H1 (cell line): ENCODE data around the gene ERH. TPM values are rescaled to one million over a fixed set of nuclear protein-coding genes. Genes with fewer than 3 reads are reported as not detected.

Source experiments
- CTCF ChIA-PET: fragments of 300-600 bp; sonication (Branson Sonifier 250); formaldehyde crosslinking; loops from one replicate; lab custom pipeline; 2021; ENCODE audit not compliant: partially characterized antibody; lab: Charles Lee
- POLR2A ChIA-PET: fragments of 300-600 bp; sonication (Branson Sonifier 250); formaldehyde crosslinking; loops from one replicate; lab custom pipeline; 2021; ENCODE audit warnings: inconsistent platforms; ENCODE audit not compliant: partially characterized antibody; lab: Charles Lee
- DNase-seq, 2 experiments: peaks; one replicate each; pipeline versions ENCODE4 v3.0.0 to v3.0.0-alpha.2; 2010 to 2022; ENCODE audit warnings: low spot score in 2 of 2, low read depth in 1 of 2, mixed read lengths in 1 of 2
- FAIRE-seq: peaks from 2 replicates; lab custom pipeline; 2011; peaks lifted over from hg19 to GRCh38; lab: Jason Lieb, UNC
- H2AFZ ChIP-seq: 2 replicates; pipeline ENCODE4 v1.8.1; 2012; ENCODE audit warnings: low read length, inconsistent platforms
- H2AK5ac ChIP-seq: 2 replicates; pipeline ENCODE4 v1.6.1; 2013; ENCODE audit warnings: low read depth, low read length
- H2BK120ac ChIP-seq: replicated peaks from 2 replicates; pipeline ENCODE3; 2013; ENCODE audit warnings: low read depth, low read length, inconsistent platforms
- H2BK12ac ChIP-seq: 2 replicates; pipeline ENCODE4 v1.6.1; 2013; ENCODE audit warnings: low read depth, low read length
- H2BK15ac ChIP-seq: 2 replicates; pipeline ENCODE4 v1.6.1; 2013; ENCODE audit warnings: low read length
- H2BK20ac ChIP-seq: 2 replicates; pipeline ENCODE4 v1.6.1; 2013; ENCODE audit warnings: low read length
- H2BK5ac ChIP-seq: 2 replicates; pipeline ENCODE4 v1.6.1; 2013; ENCODE audit warnings: low read depth, low read length
- H3K14ac ChIP-seq: 2 replicates; pipeline ENCODE4 v1.6.1; 2013; ENCODE audit warnings: inconsistent platforms; ENCODE audit not compliant: insufficient read length
- H3K18ac ChIP-seq: 2 replicates; pipeline ENCODE4 v1.6.1; 2013; ENCODE audit warnings: low read length; ENCODE audit errors: extremely low read depth
- H3K23ac ChIP-seq: 2 replicates; pipeline ENCODE4 v1.6.1; 2013; ENCODE audit warnings: inconsistent platforms; ENCODE audit not compliant: insufficient read length
- H3K23me2 ChIP-seq: 2 replicates; pipeline ENCODE4 v1.6.1; 2013; ENCODE audit warnings: low read depth, low read length
- H3K27ac ChIP-seq: 2 replicates; pipeline ENCODE4 v1.6.1; 2011; ENCODE audit warnings: low read depth, low read length, inconsistent platforms
- H3K27me3 ChIP-seq, 4 experiments: replicated peaks in 1 of 4; 1 replicate in 1 of 4; 2 replicates in 3 of 4; pipeline versions ENCODE4 v1.6.1 to v1.8.1; 2011 to 2013; ENCODE audit warnings: low read length in 3 of 4, mild to moderate bottlenecking in 3 of 4, inconsistent platforms in 2 of 4, mixed read lengths in 2 of 4, moderate library complexity in 1 of 4; ENCODE audit not compliant: control insufficient read depth in 3 of 4, insufficient read depth in 3 of 4; ENCODE audit errors: extremely low read depth in 1 of 4
- H3K36me3 ChIP-seq, 4 experiments: 2 replicates each; pipeline versions ENCODE4 v1.6.1 to v1.8.1; 2011 to 2013; ENCODE audit warnings: mild to moderate bottlenecking in 4 of 4, low read length in 3 of 4, moderate library complexity in 2 of 4, control low read depth in 1 of 4, inconsistent platforms in 1 of 4; ENCODE audit not compliant: insufficient read depth in 4 of 4, control insufficient read depth in 2 of 4
- H3K4ac ChIP-seq: replicated peaks from 2 replicates; pipeline ENCODE3; 2013; ENCODE audit warnings: low read length, low read depth, mixed read lengths, inconsistent platforms; ENCODE audit not compliant: insufficient read length
- H3K4me1 ChIP-seq, 4 experiments: replicated peaks in 1 of 4; 1 replicate in 1 of 4; 2 replicates in 3 of 4; pipeline versions ENCODE4 v1.6.1 to v1.8.1; 2011 to 2013; ENCODE audit warnings: low read length in 3 of 4, inconsistent platforms in 2 of 4, mixed read lengths in 1 of 4; ENCODE audit not compliant: insufficient read depth in 4 of 4, control insufficient read depth in 3 of 4
- H3K4me2 ChIP-seq, 2 experiments: 2 replicates each; pipeline versions ENCODE4 v1.6.1 to v1.8.1; 2011 to 2013; ENCODE audit warnings: low read depth in 2 of 2, low read length in 2 of 2, control low read depth in 1 of 2, inconsistent platforms in 1 of 2, mild to moderate bottlenecking in 1 of 2; ENCODE audit not compliant: insufficient read depth in 1 of 2
- H3K4me3 ChIP-seq, 4 experiments: fragments of 200-600, 300-600 bp in 1 of 4; sonication (generic), shearing (Covaris generic), sonication (Bioruptor Twin) in 1 of 4; 2 replicates each; pipeline versions ENCODE4 v1.5.1 to v1.8.1; 2011 to 2016; ENCODE audit warnings: low read length in 4 of 4, low read depth in 3 of 4, control low read depth in 2 of 4, inconsistent platforms in 2 of 4, mild to moderate bottlenecking in 2 of 4, mixed read lengths in 1 of 4, moderate library complexity in 1 of 4; ENCODE audit not compliant: insufficient read depth in 2 of 4; ENCODE audit errors: extremely low read depth in 1 of 4
- H3K56ac ChIP-seq: replicated peaks from 2 replicates; pipeline ENCODE3; 2013; ENCODE audit warnings: low read depth, mild to moderate bottlenecking, mixed read lengths, low read length, inconsistent platforms; ENCODE audit not compliant: insufficient read length
- H3K79me1 ChIP-seq: 2 replicates; pipeline ENCODE4 v1.6.1; 2013; ENCODE audit warnings: low read depth, low read length, control low read depth
- H3K79me2 ChIP-seq, 2 experiments: 2 replicates each; pipeline versions ENCODE4 v1.6.1 to v1.8.1; 2012 to 2013; ENCODE audit warnings: low read length in 2 of 2, mild to moderate bottlenecking in 2 of 2, inconsistent platforms in 1 of 2; ENCODE audit not compliant: insufficient read depth in 2 of 2, control insufficient read depth in 1 of 2
- H3K9ac ChIP-seq, 4 experiments: replicated peaks in 1 of 4; 1 replicate in 1 of 4; 2 replicates in 3 of 4; pipeline versions ENCODE4 v1.6.1 to v1.8.1; 2011 to 2013; ENCODE audit warnings: low read depth in 3 of 4, low read length in 3 of 4, control low read depth in 2 of 4, mild to moderate bottlenecking in 2 of 4, moderate library complexity in 2 of 4, inconsistent platforms in 1 of 4; ENCODE audit errors: extremely low read depth in 1 of 4
- H3K9me3 ChIP-seq, 2 experiments: 2 replicates each; pipeline versions ENCODE4 v1.6.1 to v1.8.1; 2012 to 2013; ENCODE audit warnings: mild to moderate bottlenecking in 2 of 2, moderate library complexity in 2 of 2, control low read depth in 1 of 2, inconsistent platforms in 1 of 2, low read depth in 1 of 2, low read length in 1 of 2, mixed read lengths in 1 of 2; ENCODE audit not compliant: insufficient read depth in 2 of 2
- H4K20me1 ChIP-seq, 2 experiments: replicated peaks in 1 of 2; 2 replicates each; pipeline versions ENCODE3 to v1.8.1; 2011 to 2013; ENCODE audit warnings: inconsistent platforms in 2 of 2, low read length in 2 of 2, mild to moderate bottlenecking in 1 of 2; ENCODE audit not compliant: insufficient read depth in 2 of 2, control insufficient read depth in 1 of 2
- H4K5ac ChIP-seq: 2 replicates; pipeline ENCODE4 v1.6.1; 2013; ENCODE audit warnings: low read length, low read depth, mixed read lengths, inconsistent platforms; ENCODE audit not compliant: insufficient read length
- H4K8ac ChIP-seq: 2 replicates; pipeline ENCODE4 v1.8.0; 2013; ENCODE audit warnings: mild to moderate bottlenecking, moderate library complexity, low read length, inconsistent platforms; ENCODE audit not compliant: insufficient read depth; ENCODE audit errors: extremely low read depth
- H4K91ac ChIP-seq: replicated peaks from 2 replicates; pipeline ENCODE3; 2013; ENCODE audit warnings: low read length, mixed read lengths, inconsistent platforms; ENCODE audit not compliant: insufficient read length
- ATF3 ChIP-seq: IDR thresholded peaks from 2 replicates; pipeline ENCODE4 v1.6.1; 2011; ENCODE audit warnings: low read depth, mild to moderate bottlenecking, low read length; ENCODE audit not compliant: insufficient read depth
- BACH1 ChIP-seq: IDR thresholded peaks from 2 replicates; pipeline ENCODE4 v1.6.1; 2012; ENCODE audit warnings: low read length, improper control_type of control experiment
- BRCA1 ChIP-seq: IDR thresholded peaks from 2 replicates; pipeline ENCODE4 v1.6.1; 2012; ENCODE audit warnings: low read depth, low read length, improper control_type of control experiment
- CEBPB ChIP-seq: IDR thresholded peaks from 2 replicates; pipeline ENCODE4 v1.6.1; 2012; ENCODE audit warnings: low read depth, low read length
- CREB1 ChIP-seq: IDR thresholded peaks from 2 replicates; pipeline ENCODE4 v1.6.1; 2012; ENCODE audit warnings: inconsistent platforms
- EGR1 ChIP-seq: IDR thresholded peaks from 2 replicates; pipeline ENCODE4 v1.6.1; 2011; ENCODE audit warnings: low read depth, low read length, borderline replicate concordance
- JUND ChIP-seq: IDR thresholded peaks from 2 replicates; pipeline ENCODE4 v1.6.1; 2011; ENCODE audit warnings: mild to moderate bottlenecking, improper control_type of control experiment, low read length
- MAFK ChIP-seq: IDR thresholded peaks from 2 replicates; pipeline ENCODE4 v1.6.1; 2012; ENCODE audit warnings: low read depth, mild to moderate bottlenecking, improper control_type of control experiment, low read length
- NANOG ChIP-seq: IDR thresholded peaks from 2 replicates; pipeline ENCODE4 v1.6.1; 2011; ENCODE audit warnings: low read length, low read depth, mild to moderate bottlenecking, inconsistent platforms; ENCODE audit not compliant: insufficient read depth, poor library complexity, severe bottlenecking
- SIRT6 ChIP-seq: IDR thresholded peaks from one replicate; pipeline ENCODE4 v1.7.1; 2012; ENCODE audit warnings: low read length, inconsistent platforms
- SRF ChIP-seq: IDR thresholded peaks from 2 replicates; pipeline ENCODE4 v1.6.1; 2011; ENCODE audit warnings: mild to moderate bottlenecking, low read depth, low read length, moderate library complexity
- TAF1 ChIP-seq: IDR thresholded peaks from 2 replicates; pipeline ENCODE4 v1.6.1; 2011; ENCODE audit warnings: mild to moderate bottlenecking, low read depth, low read length
- TAF7 ChIP-seq: optimal IDR thresholded peaks from 2 replicates; pipeline ENCODE3; 2011; ENCODE audit warnings: low read depth, mild to moderate bottlenecking, inconsistent platforms, low read length, moderate library complexity, borderline replicate concordance
- TCF12 ChIP-seq: IDR thresholded peaks from 2 replicates; pipeline ENCODE4 v1.6.1; 2011; ENCODE audit warnings: low read depth, mild to moderate bottlenecking, low read length
- WGBS, 2 experiments: shearing (Covaris generic) in 1 of 2; methylation state at CpG; one replicate each; pipeline versions ENCODE4 v1.1.6 to v1.1.7; 2013 to 2015; ENCODE audit warnings: low lambda C conversion rate in 2 of 2, mixed read lengths in 2 of 2, inconsistent platforms in 1 of 2, low coverage in 1 of 2, missing lambda C conversion rate in 1 of 2; ENCODE audit not compliant: insufficient replicate concordance in 2 of 2, insufficient coverage in 1 of 2, insufficient read length in 1 of 2; ENCODE audit errors: extremely low coverage in 1 of 2, missing lambda C conversion rate in 1 of 2; 5-methylcytosine and 5-hydroxymethylcytosine counted together
- polyA plus RNA-seq, 7 experiments: library from polyadenylated mRNA; depleted of rRNA in 3 of 7; stranded (reverse) in 5 of 7; unstranded in 2 of 7; fragments of >200 nt in 5 of 7; fragments of 200-250 nt in 2 of 7; gene quantifications; 1 replicate in 5 of 7; 2 replicates in 1 of 7; 4 replicates in 1 of 7; pipeline versions ENCODE4 v1.2.1 to v1.2.3, GENCODE V29; 2011 to 2013; ENCODE audit warnings: missing spikeins in 2 of 7, mixed read lengths in 2 of 7
- total RNA-seq: library from RNA; stranded (reverse); fragmentation: NEBNext Ultra II Directional; extraction: Animal tissue kit (Norgen Biotek cat#: 25700); gene quantifications from 2 replicates; pipeline ENCODE4 v1.2.1, GENCODE V29; 2021

The ERH gene
- total and polyA plus RNA-seq, 2 of the 8 experiments (the other 6 are each of a cell fraction or from before 2014, with no cell fraction given), result 329 to 454 TPM

- H4K8ac ChIP-seq, result 0 out of 2 replicates have a peak overlapping the region, but pooled peaks have one; percentile 20
- H3K27me3 ChIP-seq, result no peaks in the 10 kb centered on the region
- DNase-seq (no peak), FAIRE-seq (no peak)
- H2BK120ac ChIP-seq, result no peak overlapping the region
- H3K18ac ChIP-seq, result no peak overlapping the region
- no peak overlapping the region for H2BK15ac ChIP-seq
- no peaks in the 10 kb centered on the region for H4K20me1 ChIP-seq
- no peak overlapping the region for H3K14ac ChIP-seq
- no peaks in the 10 kb centered on the region for H3K36me3 ChIP-seq
- H3K9me3 ChIP-seq, result no peaks in the 10 kb centered on the region
- H3K4me1 ChIP-seq, result peaks cover 0 to 3% (median 0%) of the 10 kb centered on the region in 4 experiments; a peak in 1 of 7 replicates
- H2BK5ac ChIP-seq, result no peak overlapping the region
- H2BK12ac ChIP-seq, result no peak overlapping the region
- no peak overlapping the region for H3K4me2 ChIP-seq
- no peak overlapping the region for H2AFZ ChIP-seq
- POLR2A ChIA-PET, result interaction anchor here (0.6 to 1.2 kb wide), 2 partner anchors 10 to 15 kb away, joined by 3 read pairs; no protein-coding TSS in a partner anchor
- WGBS, 2 experiments, result 95% methylated on average over 7 of the region's 7 CpGs; no CpG with 5 or more reads in 1 of the 2 experiments
- H4K5ac ChIP-seq, result no peak overlapping the region
- H3K23me2 ChIP-seq, result no peaks in the 10 kb centered on the region
- no peak overlapping the region for H2AK5ac ChIP-seq
- CTCF ChIA-PET, result interaction anchor here (1.0 to 11.8 kb wide), 7 partner anchors 10 to 230 kb away, joined by 3 to 130 read pairs (median 46); partner anchors contain the start of gene GALNT16
- H3K27ac ChIP-seq, result no peak overlapping the region
- H3K79me1 ChIP-seq, result no peaks in the 10 kb centered on the region
- no peak overlapping the region for H3K56ac ChIP-seq
- no peak overlapping the region for H2BK20ac ChIP-seq
- H4K91ac ChIP-seq, result no peak overlapping the region
- H3K9ac ChIP-seq, result no peak overlapping the region
- no peaks in the 10 kb centered on the region for H3K79me2 ChIP-seq
- no peak overlapping the region for H3K23ac ChIP-seq
- no peak overlapping the region for H3K4me3 ChIP-seq
- H3K4ac ChIP-seq, result no peak overlapping the region
- TF ChIP-seq BACH1 (no peak), SRF (no peak), MAFK (no peak), TCF12 (no peak), CREB1 (no peak), TAF7 (no peak), JUND (no peak), CEBPB (no peak), BRCA1 (no peak), NANOG (no peak), EGR1 (no peak), ATF3 (no peak), TAF1 (no peak), SIRT6 (no peak)
Observed at GRCh38 chr14:69360438-69361108, 37.5 kb downstream of the ERH start.
